ENCODE results near the gene PSME3.

The PSME3 gene, protein sequence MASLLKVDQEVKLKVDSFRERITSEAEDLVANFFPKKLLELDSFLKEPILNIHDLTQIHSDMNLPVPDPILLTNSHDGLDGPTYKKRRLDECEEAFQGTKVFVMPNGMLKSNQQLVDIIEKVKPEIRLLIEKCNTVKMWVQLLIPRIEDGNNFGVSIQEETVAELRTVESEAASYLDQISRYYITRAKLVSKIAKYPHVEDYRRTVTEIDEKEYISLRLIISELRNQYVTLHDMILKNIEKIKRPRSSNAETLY

DNA sequence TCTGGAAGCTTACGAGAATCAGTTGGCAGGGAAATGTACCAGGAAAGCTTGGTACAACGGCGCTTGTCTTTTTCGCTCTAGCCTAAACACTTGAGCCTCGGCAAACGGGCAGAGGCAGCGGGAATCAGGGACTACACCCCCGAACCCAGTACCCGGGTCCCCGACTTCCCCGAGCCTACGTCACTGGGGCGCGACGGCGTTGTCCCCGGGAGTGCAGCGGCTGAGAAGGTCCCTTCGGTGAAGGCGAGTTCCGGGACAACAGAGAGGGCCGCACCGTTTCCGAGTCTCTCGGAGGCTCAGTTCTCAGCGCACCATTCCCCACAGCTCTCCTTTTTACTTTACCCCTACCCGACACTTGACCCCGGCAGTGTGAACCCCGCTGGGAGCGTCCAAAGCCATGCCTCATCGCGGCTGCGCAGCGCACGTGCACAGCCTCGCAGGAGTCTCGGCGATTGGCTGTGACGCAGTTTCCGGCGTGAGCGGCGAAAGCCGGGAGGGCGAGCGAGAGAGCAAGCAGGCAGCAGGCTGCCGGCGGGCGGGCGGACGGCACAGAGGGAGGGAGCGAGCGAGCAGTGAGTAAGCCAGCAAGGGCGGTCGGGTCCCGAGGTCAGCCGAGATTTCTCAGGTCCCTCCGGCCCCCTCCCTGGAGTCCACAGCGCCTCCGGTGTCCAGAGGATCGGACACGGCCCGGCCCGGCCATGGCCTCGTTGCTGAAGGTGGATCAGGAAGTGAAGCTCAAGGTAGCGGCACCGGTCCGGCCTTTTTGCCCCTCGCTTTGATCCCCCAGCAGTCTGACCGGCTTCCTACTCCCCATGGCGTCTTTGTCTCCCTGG is at the start of gene PSME3:
TSS of gene PSME3 (plus strand) at position 464 of the 833 bp plus-strand sequence. CDS start at position 699, 235 bp downstream.
- peak; percentile 92 for DNase-seq (ENCODE audit: low spot score)

DNA sequence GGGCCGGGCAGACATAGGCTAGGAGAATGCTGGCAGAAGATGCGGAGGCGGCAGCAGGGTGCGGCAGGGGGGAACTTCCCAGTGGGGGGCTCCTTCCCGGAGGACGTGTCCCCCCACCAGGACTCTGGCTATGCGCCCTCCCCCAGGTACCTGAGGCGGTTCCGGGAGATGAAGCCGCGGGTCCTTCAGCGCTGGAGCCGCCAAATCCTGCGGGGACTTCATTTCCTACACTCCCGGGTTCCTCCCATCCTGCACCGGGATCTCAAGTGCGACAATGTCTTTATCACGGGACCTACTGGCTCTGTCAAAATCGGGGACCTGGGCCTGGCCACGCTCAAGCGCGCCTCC is 49.4 kb upstream of the PSME3 start:
- DNase-seq (ENCODE audit: low spot score): no peak

DNA sequence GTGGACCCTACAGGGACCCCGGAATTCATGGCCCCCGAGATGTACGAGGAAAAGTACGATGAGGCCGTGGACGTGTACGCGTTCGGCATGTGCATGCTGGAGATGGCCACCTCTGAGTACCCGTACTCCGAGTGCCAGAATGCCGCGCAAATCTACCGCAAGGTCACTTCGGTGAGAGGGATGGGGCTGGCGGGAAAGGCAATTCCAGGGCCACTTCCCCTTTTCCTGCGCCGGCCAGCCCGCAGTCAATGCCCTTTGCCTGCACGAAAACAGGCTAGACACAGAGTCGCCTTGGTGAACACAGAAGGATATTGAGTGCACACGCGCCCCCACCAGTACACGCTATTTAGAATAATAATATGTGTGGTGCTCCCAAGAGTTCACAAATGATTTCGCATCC is 48.8 kb upstream of the PSME3 start:
- DNase-seq (ENCODE audit: low spot score): no peak

DNA sequence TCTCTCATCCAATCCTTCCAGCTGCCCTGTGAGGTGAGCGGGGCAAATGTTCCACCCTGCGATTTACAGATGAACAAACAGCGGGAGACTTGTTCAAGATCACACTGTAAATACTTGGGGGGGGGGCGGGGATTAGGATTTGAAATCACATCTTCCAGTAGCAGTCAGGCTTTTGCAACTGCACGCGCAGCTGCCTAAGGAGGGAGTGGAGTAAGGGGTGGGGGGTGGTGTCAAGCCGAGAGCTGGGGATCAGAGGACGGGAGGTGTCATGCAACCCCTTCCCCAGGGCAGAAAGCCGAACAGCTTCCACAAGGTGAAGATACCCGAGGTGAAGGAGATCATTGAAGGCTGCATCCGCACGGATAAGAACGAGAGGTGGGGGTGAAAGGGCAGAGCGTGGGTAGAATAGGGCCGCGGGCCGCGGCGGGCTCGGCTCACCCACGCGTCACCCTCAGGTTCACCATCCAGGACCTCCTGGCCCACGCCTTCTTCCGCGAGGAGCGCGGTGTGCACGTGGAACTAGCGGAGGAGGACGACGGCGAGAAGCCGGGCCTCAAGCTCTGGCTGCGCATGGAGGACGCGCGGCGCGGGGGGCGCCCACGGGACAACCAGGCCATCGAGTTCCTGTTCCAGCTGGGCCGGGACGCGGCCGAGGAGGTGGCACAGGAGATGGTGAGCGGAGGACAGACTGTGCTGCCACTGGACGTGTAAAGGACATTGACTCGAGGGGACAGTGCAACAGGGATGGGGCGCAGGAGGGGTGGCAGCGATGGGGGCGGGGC is 48.2 kb upstream of the PSME3 start:
- no peak for DNase-seq (ENCODE audit: low spot score)

DNA sequence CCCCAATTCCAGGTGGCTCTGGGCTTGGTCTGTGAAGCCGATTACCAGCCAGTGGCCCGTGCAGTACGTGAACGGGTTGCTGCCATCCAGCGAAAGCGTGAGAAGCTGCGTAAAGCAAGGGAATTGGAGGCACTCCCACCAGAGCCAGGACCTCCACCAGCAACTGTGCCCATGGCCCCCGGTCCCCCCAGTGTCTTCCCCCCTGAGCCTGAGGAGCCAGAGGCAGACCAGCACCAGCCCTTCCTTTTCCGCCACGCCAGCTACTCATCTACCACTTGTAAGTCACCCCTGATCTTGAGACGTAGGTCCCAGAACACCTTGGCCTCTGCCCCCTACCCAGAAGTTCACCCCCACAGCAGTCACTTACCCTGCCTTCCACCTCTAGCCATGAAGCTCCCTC is 45.9 kb upstream of the PSME3 start:
- DNase-seq (ENCODE audit: low spot score): no peak

DNA sequence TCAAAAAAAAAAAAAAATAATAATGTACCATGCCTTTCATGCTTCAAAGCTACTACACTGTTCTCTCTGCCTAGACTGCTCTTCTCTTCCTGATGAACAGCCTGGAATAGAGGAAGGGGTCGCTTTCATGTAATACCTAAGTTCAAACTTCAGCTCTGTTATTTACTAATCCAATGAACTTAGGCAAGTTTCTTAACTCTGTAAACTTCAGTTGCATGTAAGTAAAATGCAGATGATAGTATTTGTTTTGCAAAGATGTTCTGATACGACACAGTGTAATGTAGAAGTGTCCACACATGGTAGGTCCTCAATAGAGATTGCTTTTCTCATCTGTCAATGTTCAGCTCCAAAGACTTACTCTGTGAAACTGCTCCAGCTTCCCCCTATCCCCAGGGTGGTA is 41.2 kb upstream of the PSME3 start:
- DNase-seq (ENCODE audit: low spot score): no peak

DNA sequence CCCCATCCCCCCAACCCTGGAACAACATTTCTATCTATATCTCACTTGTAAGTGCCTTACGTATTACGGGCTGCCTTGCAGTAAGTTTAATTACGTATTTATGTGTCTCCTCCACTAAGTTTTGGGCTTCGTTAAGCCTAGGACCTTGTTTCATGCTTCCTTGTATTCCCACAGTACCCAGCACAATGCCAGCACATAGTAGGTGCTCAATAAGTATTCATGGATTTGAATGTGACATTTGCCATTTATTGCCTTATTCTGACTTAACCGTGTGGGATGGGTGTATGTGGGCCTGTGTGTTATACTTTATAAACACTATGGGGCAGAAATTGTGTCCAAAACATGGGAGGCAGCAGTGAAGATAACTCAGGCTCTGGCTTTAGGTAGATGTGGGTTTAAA is 40.7 kb upstream of the PSME3 start:
- DNase-seq (ENCODE audit: low spot score): no peak

DNA sequence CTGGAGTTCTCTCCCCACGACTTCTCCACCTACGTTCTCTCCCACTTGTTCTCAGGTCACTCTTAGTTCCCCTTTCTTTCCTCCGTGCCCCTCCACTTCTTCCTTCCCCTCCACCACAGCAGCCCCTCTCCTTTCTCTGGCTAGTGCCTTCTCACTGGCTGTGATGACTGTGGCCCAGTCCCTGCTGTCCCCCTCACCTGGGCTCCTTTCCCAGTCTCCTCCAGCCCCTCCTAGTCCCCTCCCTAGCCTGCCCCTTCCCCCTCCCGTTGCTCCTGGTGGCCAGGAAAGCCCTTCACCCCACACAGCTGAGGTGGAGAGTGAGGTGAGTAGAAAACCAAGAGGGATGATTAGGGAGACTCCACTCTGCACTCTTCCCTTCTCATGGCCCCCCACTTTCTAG is 38.1 kb upstream of the PSME3 start:
- no peak for DNase-seq (ENCODE audit: low spot score)

DNA sequence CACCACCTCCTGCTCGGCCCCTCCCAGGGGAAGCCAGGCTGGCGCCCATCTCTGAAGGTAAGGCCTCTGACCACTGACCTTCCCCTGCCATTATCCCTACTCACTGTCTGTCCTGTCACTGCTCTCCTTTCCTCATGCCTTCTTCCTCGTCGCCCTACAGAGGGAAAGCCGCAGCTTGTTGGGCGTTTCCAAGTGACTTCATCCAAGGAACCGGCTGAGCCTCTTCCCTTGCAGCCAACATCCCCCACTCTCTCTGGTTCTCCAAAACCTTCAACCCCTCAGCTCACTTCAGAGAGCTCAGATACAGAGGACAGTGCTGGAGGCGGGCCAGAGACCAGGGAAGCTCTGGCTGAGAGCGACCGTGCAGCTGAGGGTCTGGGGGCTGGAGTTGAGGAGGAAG is 37.7 kb upstream of the PSME3 start:
- no peak for DNase-seq (ENCODE audit: low spot score)

DNA sequence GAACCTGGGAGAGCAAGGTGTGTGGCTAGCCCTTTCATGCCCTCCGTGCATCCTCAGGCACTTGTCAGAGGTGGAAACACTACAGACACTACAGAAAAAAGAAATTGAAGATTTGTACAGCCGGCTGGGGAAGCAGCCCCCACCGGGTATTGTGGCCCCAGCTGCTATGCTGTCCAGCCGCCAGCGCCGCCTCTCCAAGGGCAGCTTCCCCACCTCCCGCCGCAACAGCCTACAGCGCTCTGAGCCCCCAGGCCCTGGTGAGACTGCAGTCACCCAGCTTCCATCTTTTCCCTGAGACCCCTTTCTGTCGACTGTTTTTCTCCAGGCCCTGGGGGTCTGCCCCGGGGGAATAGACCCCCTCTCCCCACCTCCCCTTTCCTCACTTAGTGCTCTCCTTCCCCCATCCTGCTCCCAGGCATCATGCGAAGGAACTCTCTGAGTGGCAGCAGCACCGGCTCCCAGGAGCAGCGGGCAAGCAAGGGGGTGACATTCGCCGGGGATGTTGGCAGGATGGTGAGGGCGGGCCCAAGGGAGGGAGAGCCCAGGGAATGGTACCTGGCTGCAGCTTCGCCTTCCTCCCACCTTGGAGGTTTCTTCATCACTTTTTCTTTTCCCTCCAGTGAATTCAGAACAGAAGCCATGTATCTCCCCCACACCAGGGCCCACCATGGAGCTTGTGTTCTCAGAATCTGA is 37.0 kb upstream of the PSME3 start:
- no peak for DNase-seq (ENCODE audit: low spot score)

DNA sequence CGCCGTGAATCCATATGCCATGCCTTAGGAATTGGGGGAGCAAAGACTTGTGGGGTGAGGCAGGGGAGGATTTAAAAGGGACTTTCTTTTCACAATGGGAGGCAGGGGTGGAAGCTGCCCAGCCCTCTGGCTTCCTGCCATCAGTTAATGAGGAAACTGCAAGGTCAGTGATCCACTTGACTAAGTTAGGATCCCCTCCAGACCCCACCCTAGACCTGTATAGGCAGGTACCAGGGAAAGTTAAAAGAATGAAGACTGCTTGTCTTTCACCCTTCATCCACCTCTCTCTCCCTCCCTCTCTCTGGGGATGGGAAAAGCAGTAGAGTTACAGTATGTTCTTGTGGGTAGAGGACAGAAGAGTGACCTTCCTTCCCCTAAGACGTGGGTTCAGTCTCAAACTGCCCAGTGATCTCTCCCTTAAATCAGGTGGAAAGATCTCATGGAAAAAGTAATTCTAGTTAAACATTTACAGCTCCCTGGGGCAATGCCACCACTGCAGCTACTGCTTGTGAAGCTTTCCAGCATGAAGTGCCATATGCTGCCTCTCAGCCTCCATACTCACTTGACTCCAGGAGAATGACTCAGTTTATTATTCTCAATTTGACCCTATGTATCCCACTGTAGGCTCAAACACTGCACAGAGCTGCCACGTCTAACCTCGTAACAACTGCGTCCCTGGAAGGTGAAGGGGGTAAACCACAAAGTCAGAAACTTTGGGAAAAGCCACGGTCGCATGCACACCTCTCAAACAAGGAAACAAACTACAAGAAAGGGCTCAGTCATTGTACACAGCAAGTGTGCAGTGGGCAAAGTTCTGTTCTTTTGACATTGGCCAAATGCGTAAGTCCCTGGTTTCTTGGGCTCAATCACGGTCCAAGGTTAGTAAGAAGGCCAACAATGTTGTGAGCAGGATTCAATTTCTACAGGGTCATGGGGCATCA is 35.9 kb upstream of the PSME3 start:
- DNase-seq (ENCODE audit: low spot score): no peak

DNA sequence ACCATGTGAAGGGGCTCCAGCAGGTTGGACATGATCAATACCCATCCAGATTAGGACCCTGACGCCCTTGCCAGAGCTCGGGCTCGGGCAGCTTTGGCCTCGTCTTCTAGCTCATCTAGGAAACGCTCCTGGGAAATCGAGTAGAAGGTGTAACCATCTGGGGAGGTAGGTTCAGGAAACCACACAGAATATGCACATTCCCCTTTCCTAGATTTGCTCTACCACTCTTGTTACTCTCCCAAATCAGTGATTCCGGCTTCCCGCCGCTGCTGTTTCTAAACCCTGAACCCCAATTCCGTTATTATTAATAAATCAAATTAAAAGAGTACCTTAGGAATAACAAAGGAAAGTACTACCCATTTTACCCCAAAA is 35.2 kb upstream of the PSME3 start:
- DNase-seq (ENCODE audit: low spot score): no peak

DNA sequence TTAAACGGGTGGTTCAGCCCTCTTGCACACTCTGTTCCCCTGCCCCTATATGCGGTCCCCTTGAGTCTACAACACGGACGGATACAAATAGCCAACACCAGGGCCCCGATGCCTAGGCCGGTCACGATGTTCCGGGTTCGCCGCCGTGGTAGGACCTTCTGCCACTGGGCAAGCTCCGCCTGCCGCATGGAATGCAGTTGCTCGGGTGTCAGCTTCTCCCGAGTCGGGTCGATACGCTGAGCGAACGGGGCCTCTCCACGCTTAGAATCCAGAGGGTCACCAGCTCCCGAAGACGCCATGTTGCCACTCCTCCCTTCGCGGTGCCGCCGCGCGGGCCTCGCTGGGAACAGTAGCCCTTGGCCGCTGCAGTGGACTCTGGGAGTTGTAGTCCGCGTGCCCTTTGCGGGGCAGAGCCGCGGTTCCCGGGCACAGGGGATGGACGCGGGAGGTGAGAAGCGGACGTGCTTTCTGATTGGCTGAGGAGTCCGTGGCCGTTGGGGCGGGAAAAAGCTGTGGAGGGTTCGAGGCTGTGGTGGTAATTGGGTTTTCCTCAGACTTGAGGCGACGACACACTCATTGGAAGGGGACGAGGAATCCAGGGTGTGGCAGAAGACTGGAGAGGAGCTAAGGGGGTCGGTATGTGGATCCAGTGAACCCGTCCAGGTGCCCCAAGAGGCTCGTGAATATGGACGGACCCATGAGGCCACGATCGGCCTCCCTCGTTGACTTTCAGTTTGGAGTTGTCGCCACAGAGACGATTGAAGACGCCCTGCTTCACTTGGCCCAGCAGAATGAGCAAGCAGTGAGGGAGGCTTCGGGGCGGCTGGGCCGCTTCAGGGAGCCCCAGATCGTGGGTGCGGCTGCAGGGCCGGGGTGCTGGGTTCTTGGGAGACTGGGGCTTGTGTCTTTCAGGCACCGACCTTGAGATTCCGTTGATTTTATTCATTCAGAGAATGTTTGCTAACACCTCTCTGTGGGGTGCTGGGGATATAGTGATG is 34.5 kb upstream of the PSME3 start, which contains the start of the genes CNTD1 and COA3:
TSS of gene CNTD1 (plus strand) at position 479 of the 998 bp plus-strand sequence. CDS start at position 686, 207 bp downstream.
TSS of gene COA3 (minus strand) at position 322 of the 998 bp plus-strand sequence. CDS start at position 299, 23 bp downstream.
- peak; percentile 91 for DNase-seq (ENCODE audit: low spot score)

DNA sequence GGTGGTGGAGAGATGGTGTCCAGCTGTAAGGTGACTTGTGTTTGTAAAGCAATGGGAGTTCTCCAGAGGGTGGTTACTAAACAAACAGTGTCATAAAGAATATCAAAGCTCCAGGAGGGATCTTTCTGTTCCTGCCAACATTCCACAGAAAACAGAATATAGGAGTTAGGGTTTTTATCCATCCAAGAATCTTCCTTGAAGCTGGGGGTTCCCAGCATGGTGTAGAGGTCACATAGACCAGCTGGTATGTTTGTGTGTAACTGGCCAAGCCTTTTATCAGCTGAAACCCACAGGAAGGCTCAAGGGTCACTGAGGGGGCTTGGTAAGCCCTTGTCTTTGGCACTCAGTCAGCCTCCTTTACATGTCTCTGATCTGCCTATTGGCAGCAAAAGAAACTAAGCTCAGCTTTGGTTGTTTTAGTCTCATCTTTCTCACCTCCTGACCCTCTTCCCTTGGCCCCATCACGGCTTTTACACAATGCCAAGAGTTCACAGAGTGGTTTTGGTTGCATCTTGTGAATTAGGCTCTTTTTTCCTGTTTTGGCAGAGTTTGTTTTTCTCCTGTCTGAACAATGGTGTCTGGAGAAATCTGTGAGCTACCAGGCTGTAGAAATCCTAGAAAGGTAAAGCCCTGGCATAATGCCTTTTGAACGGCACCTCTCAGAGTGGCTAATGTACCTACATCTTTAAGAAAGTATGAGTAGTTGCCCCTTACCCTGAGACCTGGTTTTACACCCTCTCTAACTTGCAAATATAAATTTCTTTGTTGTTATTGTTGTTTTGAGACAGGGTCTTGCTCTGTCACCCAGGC is 29.9 kb upstream of the PSME3 start:
- DNase-seq (ENCODE audit: low spot score): no peak

DNA sequence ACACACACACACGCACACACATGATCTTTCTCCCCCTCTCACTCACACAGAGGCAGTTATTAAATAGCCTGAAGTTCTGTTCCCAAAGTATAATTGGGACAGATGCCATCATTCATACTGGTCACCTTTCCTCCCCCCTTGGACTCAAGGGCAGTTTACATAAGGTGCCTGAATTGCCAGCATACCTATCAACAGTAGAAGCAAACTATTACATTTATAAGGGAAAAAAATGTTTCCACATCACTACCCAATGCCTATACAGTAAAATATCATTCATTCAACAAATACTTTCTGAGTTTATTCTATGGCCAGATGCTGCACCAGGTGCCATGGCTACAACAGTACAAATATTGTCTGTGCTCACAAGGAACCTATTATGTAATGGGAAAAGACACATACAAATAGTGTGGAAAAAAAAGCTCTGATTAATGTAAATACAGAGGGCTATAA is 28.3 kb upstream of the PSME3 start:
- DNase-seq (ENCODE audit: low spot score): no peak

DNA sequence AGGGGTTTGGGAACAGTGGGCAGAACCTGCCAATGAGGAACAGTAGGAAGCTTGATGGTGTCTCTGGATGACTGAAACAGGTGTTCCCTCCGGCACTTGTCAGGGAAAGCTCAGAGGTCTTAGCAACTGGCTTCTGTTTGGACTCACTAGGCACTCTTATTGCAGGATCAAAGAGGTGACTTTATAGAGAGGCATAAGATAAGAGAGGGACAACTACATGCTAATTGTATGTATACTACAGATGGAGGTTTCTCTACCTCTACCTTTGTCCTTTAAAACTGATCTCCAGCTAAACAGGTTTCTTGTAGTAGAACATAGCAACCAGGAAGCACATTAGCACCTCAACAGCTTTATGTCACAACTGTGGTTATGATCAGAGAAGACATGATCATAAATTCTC is 26.9 kb upstream of the PSME3 start:
- DNase-seq (ENCODE audit: low spot score): no peak

DNA sequence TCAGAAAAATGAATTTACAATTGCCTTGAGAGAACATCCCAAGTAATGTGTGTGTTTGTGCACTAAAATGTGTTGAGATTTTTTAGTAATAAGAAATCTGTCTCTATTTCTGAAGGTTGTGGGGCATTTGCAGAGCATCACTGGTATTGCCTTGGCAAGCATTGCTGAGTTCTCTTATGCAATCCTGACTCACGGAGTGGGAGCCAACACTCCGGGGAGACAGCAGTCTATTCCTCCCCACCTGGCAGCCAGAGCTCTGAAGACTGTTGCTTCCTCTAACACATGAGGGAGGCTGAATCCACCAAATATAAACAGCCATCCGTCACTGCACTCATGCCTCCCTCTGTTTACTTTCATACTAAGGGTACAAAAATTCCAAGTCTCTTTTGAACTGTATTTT is 23.9 kb upstream of the PSME3 start:
- peak; percentile 96 for DNase-seq (ENCODE audit: low spot score)

DNA sequence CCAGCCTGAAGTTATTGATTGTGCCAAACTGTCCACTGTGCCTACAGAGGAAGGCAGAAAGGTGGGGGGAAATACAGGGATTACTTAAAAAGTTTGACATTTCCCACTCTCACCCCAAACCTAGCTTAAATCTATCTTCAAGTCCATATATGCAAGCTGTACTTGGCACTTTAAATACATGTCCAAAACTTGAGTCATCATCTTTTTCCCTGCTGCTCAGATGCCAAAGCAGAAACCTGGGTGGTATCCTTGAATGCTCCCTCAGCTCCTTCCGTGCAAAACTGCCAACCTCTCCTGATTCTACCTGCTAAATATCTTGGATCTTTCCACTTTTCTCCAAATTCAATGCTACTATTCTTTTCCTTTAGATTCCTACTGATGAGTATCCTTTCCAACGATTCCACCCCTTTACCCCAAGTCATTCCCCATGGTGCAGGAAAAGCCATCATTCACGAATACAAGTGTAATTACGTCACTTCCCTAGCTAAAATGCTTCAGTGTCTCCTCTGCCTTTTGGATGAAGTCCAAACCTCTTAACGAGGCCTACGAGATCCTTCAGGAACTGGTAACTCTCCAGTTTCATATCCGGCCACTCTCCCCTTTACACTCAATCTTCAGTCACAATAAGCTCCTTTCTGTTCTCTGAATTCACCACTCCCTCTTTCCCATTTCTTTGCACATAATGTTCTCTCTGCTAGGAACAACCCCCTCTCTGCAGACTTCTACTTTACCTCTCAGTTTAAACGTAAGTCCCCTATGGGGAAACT is 18.4 kb upstream of the PSME3 start:
- peak; percentile 60 for DNase-seq (ENCODE audit: low spot score)

Measured in AG08395 (cell line).